WTC11 (cell line): ENCODE results near the gene TBC1D23. TPM values are rescaled to one million over a fixed set of nuclear protein-coding genes. Genes with fewer than 3 reads are reported as not detected.

Experiments used
- ATAC-seq: fragments of 200-7000 bp; cut with Tn5 transposase; 2 replicates; pipeline ENCODE4 v1.10.0; 2021; ENCODE audit warnings: mild to moderate bottlenecking, moderate library complexity
- CTCF ChIA-PET: fragments of 300-600 bp; sonication (Branson Sonifier 250); formaldehyde crosslinking; loops from one replicate; lab custom pipeline; 2021; ENCODE audit warnings: antibody characterized with exemption; lab: Charles Lee
- POLR2A ChIA-PET: fragments of 350-600 bp; sonication (Branson Sonifier 250); formaldehyde crosslinking; loops from one replicate; lab custom pipeline; 2021; ENCODE audit warnings: antibody characterized with exemption; lab: Charles Lee
- DNase-seq: peaks from one replicate; pipeline ENCODE4 v3.0.0; 2021; ENCODE audit warnings: low spot score
- H3K27ac Mint-ChIP-seq: 2 replicates; pipeline ENCODE4 v1.8.0; 2021; ENCODE audit warnings: mixed read lengths
- H3K27me3 Mint-ChIP-seq: 2 replicates; pipeline ENCODE4 v1.8.0; 2021; ENCODE audit warnings: low read depth, mild to moderate bottlenecking, moderate library complexity, mixed read lengths
- H3K36me3 Mint-ChIP-seq: 2 replicates; pipeline ENCODE4 v1.8.0; 2021; ENCODE audit warnings: mixed read lengths
- H3K4me1 Mint-ChIP-seq: 2 replicates; pipeline ENCODE4 v1.8.0; 2022; ENCODE audit warnings: mixed read lengths
- H3K4me3 Mint-ChIP-seq: 2 replicates; pipeline ENCODE4 v1.8.0; 2021; ENCODE audit warnings: mild to moderate bottlenecking, moderate library complexity, mixed read lengths
- H3K9me3 Mint-ChIP-seq: 2 replicates; pipeline ENCODE4 v1.8.0; 2021; ENCODE audit warnings: mixed read lengths
- CBFB ChIP-seq: sonication (generic); formaldehyde crosslinking; IDR thresholded peaks from 2 replicates; pipeline ENCODE4 v1.8.1; 2022; ENCODE audit warnings: mild to moderate bottlenecking, low read depth, missing genetic modification reagents
- E2F5 ChIP-seq: sonication (generic); formaldehyde crosslinking; IDR thresholded peaks from 2 replicates; pipeline ENCODE4 v1.8.1; 2022; ENCODE audit warnings: mild to moderate bottlenecking, moderate library complexity, missing genetic modification reagents
- FOXJ3 ChIP-seq: sonication (generic); formaldehyde crosslinking; IDR thresholded peaks from 2 replicates; pipeline ENCODE4 v1.9.0; 2021; ENCODE audit warnings: missing genetic modification reagents, mild to moderate bottlenecking, borderline replicate concordance
- FOXP4 ChIP-seq: sonication (generic); formaldehyde crosslinking; IDR thresholded peaks from 2 replicates; pipeline ENCODE4 v1.8.0; 2022; ENCODE audit warnings: mild to moderate bottlenecking, missing genetic modification reagents
- GTF2I ChIP-seq: fragments of 250-450 bp; sonication (Bioruptor Pico); conservative IDR thresholded peaks from 2 replicates; pipeline ENCODE4 v1.4.0; 2021; ENCODE audit warnings: mild to moderate bottlenecking
- KAT7 ChIP-seq: sonication (generic); formaldehyde crosslinking; IDR thresholded peaks from 2 replicates; pipeline ENCODE4 v1.8.1; 2023; ENCODE audit warnings: missing genetic modification reagents, mild to moderate bottlenecking, borderline replicate concordance
- MYBL2 ChIP-seq: sonication (generic); formaldehyde crosslinking; IDR thresholded peaks from 2 replicates; pipeline ENCODE4 v1.8.1; 2023; ENCODE audit warnings: mild to moderate bottlenecking, moderate library complexity, missing genetic modification reagents
- NFATC4 ChIP-seq: fragments of 250-450 bp; sonication (Bioruptor Pico); IDR thresholded peaks from 2 replicates; pipeline ENCODE4 v1.9.0; 2021; ENCODE audit warnings: mild to moderate bottlenecking
- NR2C2 ChIP-seq: sonication (generic); formaldehyde crosslinking; IDR thresholded peaks from 2 replicates; pipeline ENCODE4 v1.8.0; 2022; ENCODE audit warnings: mild to moderate bottlenecking, missing genetic modification reagents
- OVOL2 ChIP-seq: fragments of 250-450 bp; sonication (Bioruptor Pico); IDR thresholded peaks from 2 replicates; pipeline ENCODE4 v1.9.0; 2021; ENCODE audit warnings: mild to moderate bottlenecking, borderline replicate concordance
- RELA ChIP-seq: sonication (generic); formaldehyde crosslinking; IDR thresholded peaks from 2 replicates; pipeline ENCODE4 v1.8.1; 2022; ENCODE audit warnings: missing genetic modification reagents, mild to moderate bottlenecking, borderline replicate concordance
- SMAD3 ChIP-seq: sonication (generic); formaldehyde crosslinking; IDR thresholded peaks from 2 replicates; pipeline ENCODE4 v1.8.0; 2022; ENCODE audit warnings: missing genetic modification reagents, mild to moderate bottlenecking, borderline replicate concordance
- SMAD4 ChIP-seq: sonication (generic); formaldehyde crosslinking; IDR thresholded peaks from 2 replicates; pipeline ENCODE4 v1.8.0; 2022; ENCODE audit warnings: mild to moderate bottlenecking, missing genetic modification reagents
- ZNF317 ChIP-seq: sonication (generic); formaldehyde crosslinking; IDR thresholded peaks from 2 replicates; pipeline ENCODE4 v1.8.1; 2023; ENCODE audit warnings: low read depth, mild to moderate bottlenecking, moderate library complexity, missing genetic modification reagents, borderline replicate concordance
- ZNF396 ChIP-seq: fragments of 250-450 bp; sonication (Bioruptor Pico); IDR thresholded peaks from 2 replicates; pipeline ENCODE4 v1.8.0; 2021; ENCODE audit warnings: mild to moderate bottlenecking, moderate library complexity, borderline replicate concordance
- ZNF532 ChIP-seq: fragments of 250-450 bp; sonication (Bioruptor Pico); IDR thresholded peaks from 2 replicates; pipeline ENCODE4 v1.9.0; 2021; ENCODE audit warnings: mild to moderate bottlenecking, borderline replicate concordance
- ZNF671 ChIP-seq: fragments of 250-450 bp; sonication (Bioruptor Pico); IDR thresholded peaks from 2 replicates; pipeline ENCODE4 v1.8.0; 2021; ENCODE audit warnings: mild to moderate bottlenecking
- total RNA-seq: library from RNA; stranded (reverse); gene quantifications from 3 replicates; pipeline ENCODE4 v1.2.3, GENCODE V29; 2021
- TF ChIP-seq, protein P1 (sequence below): sonication (generic); formaldehyde crosslinking; IDR thresholded peaks from 2 replicates; pipeline ENCODE4 v1.8.1; 2022; ENCODE audit warnings: low read depth, mild to moderate bottlenecking, moderate library complexity, missing genetic modification reagents, borderline replicate concordance

The TBC1D23 gene
- total RNA-seq, 1 experiment from 2014 or later = 73.6 TPM

- Mint-ChIP-seq H3K27ac (no peak overlapping the region), H3K36me3 (no peaks in the 10 kb centered on the region), H3K27me3 (no peaks in the 10 kb centered on the region)
- no peak for ATAC-seq
- POLR2A ChIA-PET = no interaction called here
- CTCF ChIA-PET = interaction anchor here (1.3 kb wide), 1 partner anchor 437 kb away, joined by 6 read pairs; no protein-coding TSS in a partner anchor
- no peak for DNase-seq
- TF ChIP-seq NFATC4 (no peak), MYBL2 (CRISPR knock-in tag) (no peak), SMAD4 (CRISPR knock-in tag) (no peak), GTF2I (CRISPR knock-in tag) (no peak), FOXJ3 (no peak), E2F5 (no peak), NR2C2 (no peak), ZNF396 (no peak), ZNF317 (CRISPR knock-in tag) (no peak), FOXP4 (no peak)
- TF ChIP-seq, all 79 proteins: peak for 0
- H3K4me1 Mint-ChIP-seq = peaks cover 55% of the 10 kb centered on the region
- no peaks in the 10 kb centered on the region for H3K9me3 Mint-ChIP-seq
- no peak overlapping the region for H3K4me3 Mint-ChIP-seq
Observed at GRCh38 chr3:100269001-100269400, 8.2 kb downstream of the TBC1D23 start.

DNA sequence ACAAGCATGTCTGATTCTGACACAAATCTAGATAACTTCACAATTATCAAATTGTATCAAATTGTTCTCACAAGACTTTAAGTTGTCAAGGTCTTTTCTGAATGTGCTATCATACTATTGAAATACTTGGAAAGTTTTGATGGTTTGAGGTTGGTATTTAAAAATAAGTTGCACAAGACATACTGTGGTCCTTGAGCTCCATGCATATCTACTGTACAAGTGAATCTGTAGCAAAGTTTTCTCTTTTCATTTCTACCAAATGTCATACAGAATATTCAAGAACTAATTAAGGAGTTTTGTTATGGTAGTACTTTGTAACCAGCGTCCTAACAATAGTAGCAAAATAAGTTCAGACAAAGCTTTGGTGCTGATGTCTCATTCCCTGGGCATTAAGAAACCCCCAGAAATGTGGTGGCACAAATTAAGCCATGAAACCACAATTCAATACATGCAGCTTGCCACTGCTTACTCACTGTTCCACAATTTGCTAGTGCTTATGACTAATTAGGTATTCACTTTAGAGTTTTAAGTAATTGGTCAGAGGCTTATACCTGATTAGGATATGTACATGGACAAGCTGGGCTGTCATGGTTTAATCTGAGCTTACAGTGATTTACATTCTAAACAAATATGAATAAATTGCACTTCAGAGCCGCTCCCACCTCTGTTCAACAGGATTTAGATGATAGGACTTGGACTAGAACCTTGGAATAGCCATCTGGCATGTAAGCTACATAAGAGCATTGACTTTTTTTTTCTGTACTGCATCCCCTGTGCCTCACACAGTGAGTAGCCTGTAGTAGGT lies 8.8 kb downstream of the TBC1D23 start:
- CTCF ChIA-PET = interaction anchor here (1.3 kb wide), 1 partner anchor 438 kb away, joined by 6 read pairs; no protein-coding TSS in a partner anchor
- Mint-ChIP-seq H3K9me3 (no peaks in the 10 kb centered on the region), H3K36me3 (no peaks in the 10 kb centered on the region), H3K27ac (peak overlapping the region; percentile 14; the same call in 1 of the 2 replicates), H3K27me3 (no peaks in the 10 kb centered on the region), H3K4me3 (no peak overlapping the region), H3K4me1 (peaks cover 52% of the 10 kb centered on the region)
- ATAC-seq (peak; percentile 51; the same call in 1 of the 2 replicates), DNase-seq (no peak)
- POLR2A ChIA-PET = no interaction called here
- no peak for TF ChIP-seq ZNF671
- TF ChIP-seq ZNF532 (CRISPR knock-in tag) = no peak
- no peak for TF ChIP-seq OVOL2 (CRISPR knock-in tag)
- no peak for TF ChIP-seq SMAD3
- TF ChIP-seq FOXJ3 = no peak
- no peak for TF ChIP-seq CBFB (CRISPR knock-in tag)
- TF ChIP-seq, protein P1, sequence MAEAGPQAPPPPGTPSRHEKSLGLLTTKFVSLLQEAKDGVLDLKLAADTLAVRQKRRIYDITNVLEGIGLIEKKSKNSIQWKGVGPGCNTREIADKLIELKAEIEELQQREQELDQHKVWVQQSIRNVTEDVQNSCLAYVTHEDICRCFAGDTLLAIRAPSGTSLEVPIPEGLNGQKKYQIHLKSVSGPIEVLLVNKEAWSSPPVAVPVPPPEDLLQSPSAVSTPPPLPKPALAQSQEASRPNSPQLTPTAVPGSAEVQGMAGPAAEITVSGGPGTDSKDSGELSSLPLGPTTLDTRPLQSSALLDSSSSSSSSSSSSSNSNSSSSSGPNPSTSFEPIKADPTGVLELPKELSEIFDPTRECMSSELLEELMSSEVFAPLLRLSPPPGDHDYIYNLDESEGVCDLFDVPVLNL = no peak
- TF ChIP-seq KAT7 (CRISPR knock-in tag) = no peak
- no peak for TF ChIP-seq RELA (CRISPR knock-in tag)
